ENCODE results near the gene ZNF618.

DNA sequence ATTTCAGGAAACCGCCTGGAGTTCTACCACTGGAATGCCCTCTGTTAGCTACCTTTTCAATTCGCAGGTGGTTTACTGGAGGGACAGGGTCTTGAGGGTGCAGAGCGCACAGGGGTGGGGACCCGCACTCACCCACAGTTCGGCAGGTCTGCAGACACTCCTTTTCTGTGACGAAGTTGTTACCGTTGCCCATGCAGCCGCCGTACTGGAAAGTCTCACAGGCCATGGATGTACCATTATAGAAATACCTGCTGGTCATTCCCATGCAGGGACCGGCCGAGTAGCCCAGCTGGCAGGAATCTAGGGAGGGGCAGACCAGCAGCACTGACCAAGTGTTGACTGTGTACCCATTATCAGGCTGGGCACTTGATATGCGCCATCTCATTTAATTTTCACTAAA is 185.2 kb downstream of the ZNF618 start:
- no peak for TF ChIP-seq ZBTB21 (CRISPR knock-in tag; IDR thresholded peaks at IDR 0.05; ENCODE audit: borderline replicate concordance)
- TF ChIP-seq MAX (CRISPR knock-in tag; IDR thresholded peaks at IDR 0.05) = no peak
